8988T (cell line): ENCODE data around the gene RSU1.
"Not testable (repeated sequence)": the region's sequence is repeated elsewhere in the genome, so short reads cannot be mapped to it uniquely, and the experiment has no call there.

ENCODE experiments used
- DNase-seq: peaks from one replicate; pipeline ENCODE4 v3.0.0; 2011

The RSU1 gene

GRCh38 chr10:16777473-16778370, 39.5 kb downstream of the RSU1 start:
- peak; percentile 12 for DNase-seq

- no peak for DNase-seq
Observed at GRCh38 chr10:16776896-16777295, 40.3 kb downstream of the RSU1 start.

- DNase-seq, result no peak
Observed at GRCh38 chr10:16773334-16773733, 43.9 kb downstream of the RSU1 start.

GRCh38 chr10:16770670-16771069, 46.6 kb downstream of the RSU1 start:
- no peak for DNase-seq

- DNase-seq, result no peak
Observed at GRCh38 chr10:16770141-16770540, 47.1 kb downstream of the RSU1 start.

GRCh38 chr10:16769331-16769730, 47.9 kb downstream of the RSU1 start:
- DNase-seq, result no peak

- DNase-seq, result no peak
Observed at GRCh38 chr10:16768702-16769101, 48.5 kb downstream of the RSU1 start.

- no peak for DNase-seq
Observed at GRCh38 chr10:16765509-16766375, 51.5 kb downstream of the RSU1 start.

- DNase-seq, result no peak
Observed at GRCh38 chr10:16761300-16761699, 55.9 kb downstream of the RSU1 start.

GRCh38 chr10:16756561-16757221, 60.5 kb downstream of the RSU1 start:
- no peak for DNase-seq

GRCh38 chr10:16754765-16755164, 62.5 kb downstream of the RSU1 start:
- no peak for DNase-seq

- not testable (repeated sequence) for DNase-seq
Observed at GRCh38 chr10:16752849-16753248, 64.4 kb downstream of the RSU1 start.

- DNase-seq, result no peak
Observed at GRCh38 chr10:16752099-16752498, 65.1 kb downstream of the RSU1 start.

GRCh38 chr10:16751244-16751643, 66.0 kb downstream of the RSU1 start:
- no peak for DNase-seq

GRCh38 chr10:16750461-16750860, 66.8 kb downstream of the RSU1 start:
- no peak for DNase-seq

- no peak for DNase-seq
Observed at GRCh38 chr10:16748749-16749148, 68.5 kb downstream of the RSU1 start.

GRCh38 chr10:16746856-16747255, 70.4 kb downstream of the RSU1 start:
- no peak for DNase-seq

- DNase-seq, result no peak
Observed at GRCh38 chr10:16745061-16745460, 72.2 kb downstream of the RSU1 start.

GRCh38 chr10:16742165-16742960, 74.9 kb downstream of the RSU1 start:
- no peak for DNase-seq

- DNase-seq, result no peak
Observed at GRCh38 chr10:16741540-16741939, 75.7 kb downstream of the RSU1 start.

- no peak for DNase-seq
Observed at GRCh38 chr10:16737420-16737819, 79.8 kb downstream of the RSU1 start.

GRCh38 chr10:16735671-16736070, 81.6 kb downstream of the RSU1 start:
- DNase-seq, result no peak
